Measurements from ENCODE around the gene SPTSSB. TPM values are rescaled to one million over a fixed set of nuclear protein-coding genes. Genes with fewer than 3 reads are reported as not detected.

The SPTSSB gene
- total and polyA plus RNA-seq, 9 of the 15 experiments (the other 6 are each of a cell fraction or from before 2014, with no cell fraction given), result 0.07 TPM; not detected in 8

DNA sequence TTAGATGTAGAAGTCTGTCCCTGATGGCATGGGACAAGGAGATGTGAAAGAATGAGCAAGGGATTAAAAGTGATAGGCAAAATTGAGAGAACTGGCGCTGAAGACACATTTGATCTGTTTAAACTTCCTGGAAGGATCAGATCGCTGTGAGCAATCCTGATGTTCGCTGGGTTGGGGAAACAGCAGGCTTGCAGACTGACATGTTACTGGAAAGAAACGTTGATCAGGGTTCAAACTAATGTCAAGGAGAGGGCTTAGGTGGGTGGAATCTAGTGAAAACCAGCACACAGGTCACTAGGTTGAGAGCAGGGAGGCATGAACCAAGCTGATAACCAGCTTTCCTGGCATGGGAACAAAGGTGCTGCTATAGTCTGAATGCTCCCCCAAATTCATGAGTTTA lies 34.5 kb upstream of the SPTSSB start:
- in situ Hi-C loops (cut with MboI), result loop anchor here (10.0 kb wide), 1 partner anchor 721 kb away; no protein-coding TSS in a partner anchor
- TF ChIP-seq DLX4 (CRISPR knock-in tag; IDR thresholded peaks at IDR 0.05), result no peak
- TF ChIP-seq ZNF239 (CRISPR knock-in tag; IDR thresholded peaks at IDR 0.05), result no peak
- TF ChIP-seq TFAM (CRISPR knock-in tag; conservative IDR thresholded peaks at IDR 0.05), result no peak
- no peak for TF ChIP-seq SNIP1 (IDR thresholded peaks at IDR 0.05; ENCODE audit: low read depth)
- no peak for TF ChIP-seq NFATC3 (IDR thresholded peaks at IDR 0.05)
- no peak for TF ChIP-seq ZNF263 (CRISPR knock-in tag; IDR thresholded peaks at IDR 0.05; ENCODE audit: borderline replicate concordance)
- no peak for TF ChIP-seq ZNF134 (CRISPR knock-in tag; conservative IDR thresholded peaks at IDR 0.05)
- no peak for TF ChIP-seq LARP7 (IDR thresholded peaks at IDR 0.05)
- TF ChIP-seq ARID2 (IDR thresholded peaks at IDR 0.05), result no peak
- no peak for TF ChIP-seq PRPF4 (IDR thresholded peaks at IDR 0.05; ENCODE audit: insufficient read depth, low read depth, low read length, poor library complexity, severe bottlenecking)
- no peak for TF ChIP-seq GABPB2 (CRISPR knock-in tag; conservative IDR thresholded peaks at IDR 0.05)
- TF ChIP-seq E2F6 (IDR thresholded peaks at IDR 0.05; ENCODE audit: borderline replicate concordance in 1 of 2, extremely low read depth in 1 of 2, insufficient read depth in 1 of 2, insufficient read length in 1 of 2, low read depth in 1 of 2, low read length in 1 of 2, poor library complexity in 1 of 2, severe bottlenecking in 1 of 2), result no peak
- TF ChIP-seq ZNF444 (CRISPR knock-in tag; IDR thresholded peaks at IDR 0.05), result no peak
- TF ChIP-seq ZKSCAN1 (IDR thresholded peaks at IDR 0.05; ENCODE audit: low read depth, low read length), result no peak
- TF ChIP-seq DNMT1 (IDR thresholded peaks at IDR 0.05), result no peak
- TF ChIP-seq ZBTB7A (IDR thresholded peaks at IDR 0.05; ENCODE audit: borderline replicate concordance, control insufficient read depth, low read depth, low read length), result no peak
- no peak for TF ChIP-seq ZNF384 (IDR thresholded peaks at IDR 0.05; ENCODE audit: low read depth, low read length)
- TF ChIP-seq, protein P1, sequence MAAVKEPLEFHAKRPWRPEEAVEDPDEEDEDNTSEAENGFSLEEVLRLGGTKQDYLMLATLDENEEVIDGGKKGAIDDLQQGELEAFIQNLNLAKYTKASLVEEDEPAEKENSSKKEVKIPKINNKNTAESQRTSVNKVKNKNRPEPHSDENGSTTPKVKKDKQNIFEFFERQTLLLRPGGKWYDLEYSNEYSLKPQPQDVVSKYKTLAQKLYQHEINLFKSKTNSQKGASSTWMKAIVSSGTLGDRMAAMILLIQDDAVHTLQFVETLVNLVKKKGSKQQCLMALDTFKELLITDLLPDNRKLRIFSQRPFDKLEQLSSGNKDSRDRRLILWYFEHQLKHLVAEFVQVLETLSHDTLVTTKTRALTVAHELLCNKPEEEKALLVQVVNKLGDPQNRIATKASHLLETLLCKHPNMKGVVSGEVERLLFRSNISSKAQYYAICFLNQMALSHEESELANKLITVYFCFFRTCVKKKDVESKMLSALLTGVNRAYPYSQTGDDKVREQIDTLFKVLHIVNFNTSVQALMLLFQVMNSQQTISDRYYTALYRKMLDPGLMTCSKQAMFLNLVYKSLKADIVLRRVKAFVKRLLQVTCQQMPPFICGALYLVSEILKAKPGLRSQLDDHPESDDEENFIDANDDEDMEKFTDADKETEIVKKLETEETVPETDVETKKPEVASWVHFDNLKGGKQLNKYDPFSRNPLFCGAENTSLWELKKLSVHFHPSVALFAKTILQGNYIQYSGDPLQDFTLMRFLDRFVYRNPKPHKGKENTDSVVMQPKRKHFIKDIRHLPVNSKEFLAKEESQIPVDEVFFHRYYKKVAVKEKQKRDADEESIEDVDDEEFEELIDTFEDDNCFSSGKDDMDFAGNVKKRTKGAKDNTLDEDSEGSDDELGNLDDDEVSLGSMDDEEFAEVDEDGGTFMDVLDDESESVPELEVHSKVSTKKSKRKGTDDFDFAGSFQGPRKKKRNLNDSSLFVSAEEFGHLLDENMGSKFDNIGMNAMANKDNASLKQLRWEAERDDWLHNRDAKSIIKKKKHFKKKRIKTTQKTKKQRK (IDR thresholded peaks at IDR 0.05; ENCODE audit: borderline replicate concordance, low read depth, low read length), result no peak
- no peak for TF ChIP-seq ZC3H11A (IDR thresholded peaks at IDR 0.05; ENCODE audit: low read depth, low read length)
- TF ChIP-seq EWSR1 (IDR thresholded peaks at IDR 0.05; ENCODE audit: borderline replicate concordance, low read depth, partially characterized antibody), result no peak

More for the DNA sequence above, 34.5 kb upstream of the SPTSSB start:
- H3K27ac ChIP-seq (ENCODE audit: extremely low read depth, low read depth, low read length), result no peak overlapping the region
- WGBS (ENCODE audit: insufficient coverage, low coverage, missing lambda C conversion rate), result 0% methylated on average over 4 of the region's 4 CpGs
- intact Hi-C loops (cut with micrococcal nuclease), result no loop called here
- H3K9me1 ChIP-seq (ENCODE audit: control insufficient read depth, insufficient read depth, low read length), result no peaks in the 10 kb centered on the region
- no peak for FAIRE-seq
- no peaks in the 10 kb centered on the region for H3K9me3 ChIP-seq (replicated peaks; ENCODE audit: control insufficient read depth, insufficient read depth, low read depth, low read length)
- H2AFZ ChIP-seq (ENCODE audit: low read depth, low read length), result no peak overlapping the region
- CTCF ChIA-PET (ENCODE audit: low intra/inter-chr PET ratio), result no interaction called here
- no peaks in the 10 kb centered on the region for H3K36me3 ChIP-seq (ENCODE audit: control insufficient read depth, insufficient read depth, low read length)
- no peaks in the 10 kb centered on the region for H3K27me3 ChIP-seq (ENCODE audit: control insufficient read depth in 2 of 2, insufficient read depth in 2 of 2, low read length in 2 of 2)
- POLR2A ChIA-PET, result interaction anchor here (0.6 kb wide), 1 partner anchor 12 kb away, joined by 3 read pairs; no protein-coding TSS in a partner anchor
- DNase-seq (ENCODE audit: extremely low read depth in 1 of 4, low spot score in 3 of 4), result no peak
- no peak for ATAC-seq
- H3K9ac ChIP-seq (ENCODE audit: insufficient read depth in 1 of 2, low read depth in 2 of 2, low read length in 2 of 2), result no peak overlapping the region
- H3K79me2 ChIP-seq (ENCODE audit: control insufficient read depth, insufficient read depth, low read length), result no peaks in the 10 kb centered on the region
- H4K20me1 ChIP-seq (replicated peaks; ENCODE audit: control insufficient read depth, insufficient read depth, low read length), result no peaks in the 10 kb centered on the region
- H3K4me2 ChIP-seq (ENCODE audit: insufficient read depth, low read length), result no peak overlapping the region
- no peak overlapping the region for H3K4me3 ChIP-seq
- BruUV-seq (replicated peaks), result no TSS peak
- no peaks in the 10 kb centered on the region for H3K4me1 ChIP-seq (replicated peaks in 1 of 2; ENCODE audit: control insufficient read depth in 2 of 2, insufficient read depth in 2 of 2, low read length in 2 of 2)
